Measurements from ENCODE around the gene NSL1.

DNA sequence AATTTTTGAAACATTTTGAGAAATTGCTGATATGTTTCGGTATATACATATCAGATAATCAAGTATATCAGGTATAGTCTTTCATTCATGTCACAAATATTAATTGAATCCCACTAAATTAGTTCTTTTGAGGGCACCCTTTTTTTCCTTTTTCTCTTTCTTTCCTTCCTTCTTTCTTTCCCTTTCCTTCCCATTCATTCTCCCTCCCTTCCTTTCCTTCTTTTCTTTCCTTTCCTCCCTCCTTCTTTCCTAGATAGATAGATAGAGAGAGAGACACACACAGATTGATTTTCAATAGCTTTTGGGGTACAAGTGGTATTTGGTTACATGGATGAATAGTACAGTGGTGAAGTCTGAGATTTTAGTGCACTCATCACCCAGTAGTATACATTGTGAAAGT lies 5.7 kb downstream of the NSL1 start:
- TF ChIP-seq FOXM1 (IDR thresholded peaks at IDR 0.05; ENCODE audit: borderline replicate concordance) (no peak), SUZ12 (IDR thresholded peaks at IDR 0.05) (no peak)

Data from HEK293T (cell line).